Left renal pelvis (tissue), 4 donors: ENCODE data around the gene ARHGEF38. TPM values are rescaled to one million over a fixed set of nuclear protein-coding genes. Genes with fewer than 3 reads are reported as not detected.
"Not testable (repeated sequence)": the region's sequence is repeated elsewhere in the genome, so short reads cannot be mapped to it uniquely, and the experiment has no call there.

Experiments
- DNase-seq, 4 donors: peaks; one replicate each; pipeline ENCODE4 v3.0.0-alpha.2; 2013; ENCODE audit warnings: low read depth in 4 of 4, low spot score in 3 of 4
- polyA plus RNA-seq, 4 donors: library from polyadenylated mRNA; unstranded; fragments of 120-200 nt; gene quantifications; one replicate each; pipeline ENCODE4 v1.2.1, GENCODE V29; 2013; ENCODE audit not compliant: insufficient read length in 4 of 4

Gene ARHGEF38
- polyA plus RNA-seq, 4 donors: 1.4 to 5.9 (median 5.5) TPM

DNA sequence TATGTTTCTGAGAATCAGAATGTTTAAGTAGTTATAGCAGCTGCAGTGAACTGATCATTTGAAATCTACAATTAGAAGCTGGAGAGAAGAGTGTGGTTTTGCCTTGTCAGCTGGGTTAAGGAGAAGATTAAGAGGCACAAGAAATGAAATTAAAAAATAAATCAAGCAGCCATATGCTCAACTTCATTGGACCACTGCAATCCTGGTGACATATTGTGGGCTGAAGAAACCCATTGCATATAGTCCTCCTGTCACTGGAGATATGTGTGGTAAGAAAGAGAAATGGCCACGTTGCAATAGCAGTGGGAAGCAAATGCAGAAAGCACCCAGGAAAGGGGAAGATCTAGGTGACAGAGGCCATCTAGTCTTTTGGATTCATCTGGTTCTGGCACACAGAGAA is 93.0 kb downstream of the ARHGEF38 start:
- DNase-seq: no peak

DNA sequence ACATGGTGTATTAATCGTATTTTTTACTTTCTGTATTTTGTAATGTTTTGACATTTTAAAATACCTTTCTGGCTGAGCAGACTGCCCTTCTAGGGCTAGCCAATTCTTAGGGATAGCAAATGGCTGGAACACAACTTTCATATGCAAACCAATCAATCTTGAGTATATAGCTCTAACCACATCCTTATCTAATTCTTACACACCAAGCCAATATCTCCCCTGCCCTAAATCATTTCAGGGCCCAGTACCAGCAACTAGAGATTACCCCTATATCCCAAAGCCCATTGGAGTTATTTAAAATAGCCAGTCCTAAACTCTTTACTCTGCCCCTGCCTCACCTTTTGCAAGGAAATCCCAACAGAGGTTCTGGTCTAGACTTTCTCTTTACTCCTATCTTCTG is 97.8 kb downstream of the ARHGEF38 start:
- DNase-seq: no peak

DNA sequence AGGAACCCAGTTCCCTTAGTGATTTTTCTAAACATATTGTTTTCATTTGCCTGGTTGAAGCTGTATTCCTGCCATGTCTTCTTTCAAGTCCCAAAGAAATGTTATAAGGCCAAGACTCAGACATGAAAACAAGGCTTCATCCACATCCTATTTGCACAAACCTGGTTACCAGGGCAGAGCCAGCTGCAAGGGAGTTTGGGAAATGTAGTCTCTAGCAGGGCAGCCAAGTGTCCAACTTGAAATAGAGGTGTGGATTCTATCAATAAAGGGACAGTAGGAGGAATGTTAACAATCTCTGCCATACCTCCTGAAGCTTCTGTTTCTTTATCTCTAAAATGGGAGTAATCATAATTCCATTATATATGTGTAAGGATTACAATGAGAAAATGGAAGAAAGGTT is 99.5 kb downstream of the ARHGEF38 start:
- DNase-seq: no peak

GRCh38 chr4:105652286-105652888 is 100.0 kb downstream of the ARHGEF38 start:
- no peak for DNase-seq

DNA sequence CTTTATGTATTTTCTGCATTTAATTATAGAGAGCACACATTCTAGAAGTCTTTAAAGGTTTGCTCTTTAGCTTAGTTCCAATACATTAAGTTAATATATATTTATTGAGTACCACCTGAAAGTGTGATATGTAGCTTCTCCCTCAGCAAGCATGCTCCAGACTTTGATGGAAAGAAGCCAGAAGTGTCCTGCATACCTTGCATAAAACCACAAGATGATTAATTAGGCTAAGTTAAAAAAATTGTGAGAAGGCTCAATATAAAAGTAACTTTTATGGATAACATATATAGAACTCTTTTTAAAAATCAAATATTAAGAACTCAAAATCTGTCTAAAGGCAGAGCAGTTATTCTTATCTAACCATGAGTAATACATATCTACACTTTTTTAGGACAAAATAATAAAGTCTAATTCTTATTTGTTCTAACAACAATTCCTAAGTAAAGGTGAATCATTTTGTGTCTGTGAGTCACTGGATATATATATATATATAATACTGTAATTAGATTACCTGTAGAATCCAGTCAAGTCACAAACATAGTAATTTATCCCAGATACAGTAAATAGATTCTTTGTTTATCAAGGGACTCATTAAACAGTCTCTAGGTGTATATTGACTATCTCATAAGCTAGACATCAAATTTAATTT is 104.8 kb downstream of the ARHGEF38 start:
- no peak for DNase-seq

DNA sequence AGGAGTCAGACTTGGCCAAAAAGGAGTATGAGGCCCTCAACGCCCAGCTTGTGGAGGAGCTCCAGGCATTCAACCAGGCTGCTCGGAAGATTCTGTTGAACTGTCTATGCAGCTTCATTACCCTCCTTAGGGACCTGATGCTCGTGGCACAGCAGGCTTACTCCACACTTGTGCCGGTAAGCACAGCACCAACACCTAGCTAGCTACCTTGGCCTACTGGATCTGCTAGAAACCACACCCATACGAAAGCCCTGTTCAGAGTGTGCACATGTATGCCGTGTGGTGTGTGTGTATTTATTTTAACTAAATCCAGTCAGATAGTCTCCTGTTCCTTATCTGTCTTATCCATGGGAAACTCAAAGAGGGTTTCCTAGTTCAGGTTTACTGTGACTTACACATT is 106.8 kb downstream of the ARHGEF38 start:
- DNase-seq: no peak

- DNase-seq: no peak
These were observed 108.6 kb downstream of the ARHGEF38 start for GRCh38 chr4:105661028-105661427.

- no peak for DNase-seq
These were observed 110.7 kb downstream of the ARHGEF38 start for GRCh38 chr4:105662935-105663675.

DNA sequence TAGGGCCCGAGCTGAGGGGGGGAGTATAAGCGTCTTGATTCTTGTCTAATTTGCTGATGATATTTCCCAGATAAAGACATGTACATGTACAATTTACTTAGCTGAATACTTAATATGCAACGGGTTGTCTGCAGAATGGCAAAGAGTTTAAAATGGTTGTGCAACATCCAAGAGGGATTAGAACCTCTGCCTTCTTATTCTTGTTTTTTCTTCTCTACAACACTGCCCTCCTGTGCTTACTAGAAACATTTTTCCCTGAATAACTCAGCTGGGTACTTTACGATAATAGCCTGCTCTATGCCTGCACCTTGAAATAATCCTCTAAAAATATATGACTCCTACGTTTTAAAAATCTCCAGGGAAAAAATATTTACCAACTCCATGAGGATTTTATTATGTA is 114.3 kb downstream of the ARHGEF38 start:
- no peak for DNase-seq

DNA sequence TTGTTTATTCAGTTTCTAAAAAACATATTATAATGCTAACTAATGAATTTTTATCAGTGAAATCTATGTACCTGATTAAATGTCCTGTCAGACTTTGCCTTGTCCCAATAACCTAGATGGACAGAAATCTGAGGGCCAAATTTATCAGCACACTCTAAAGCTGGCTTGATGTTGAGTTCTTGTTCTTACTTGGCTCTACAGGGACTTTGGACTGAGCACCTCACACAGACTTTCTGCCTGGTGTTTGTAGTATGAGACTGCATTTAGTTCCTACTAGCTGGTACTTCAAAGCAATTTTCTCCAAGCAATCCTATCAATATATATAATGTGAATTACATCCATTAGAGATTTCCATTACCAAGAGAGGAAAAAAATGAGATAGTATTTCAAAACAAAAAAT is 118.3 kb downstream of the ARHGEF38 start:
- DNase-seq: no peak

- no peak for DNase-seq
These were observed 118.9 kb downstream of the ARHGEF38 start for GRCh38 chr4:105671301-105671700.

DNA sequence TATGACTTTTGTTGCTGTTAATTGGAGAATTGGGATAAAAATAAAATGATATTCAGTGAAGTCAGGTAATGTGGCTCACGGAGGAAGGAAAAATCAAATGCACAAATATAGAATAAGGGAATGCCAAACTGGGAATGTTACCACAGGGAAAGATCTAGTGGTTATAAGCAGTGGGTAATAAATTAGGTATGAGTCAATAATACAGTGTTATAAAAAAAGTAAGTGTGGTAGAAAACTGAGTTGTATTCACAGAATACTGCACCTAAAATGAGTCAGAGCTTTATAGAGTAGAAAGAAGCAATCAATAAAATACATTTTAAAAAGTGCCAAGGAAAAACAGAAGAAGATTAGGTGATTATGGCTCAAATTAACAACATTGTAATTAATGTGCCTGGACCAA is 121.6 kb downstream of the ARHGEF38 start:
- no peak for DNase-seq

GRCh38 chr4:105677709-105678108 is 125.3 kb downstream of the ARHGEF38 start:
- no peak for DNase-seq

GRCh38 chr4:105679186-105679585 is 126.8 kb downstream of the ARHGEF38 start:
- DNase-seq: no peak

GRCh38 chr4:105683038-105683437 is 130.6 kb downstream of the ARHGEF38 start:
- no peak for DNase-seq

DNA sequence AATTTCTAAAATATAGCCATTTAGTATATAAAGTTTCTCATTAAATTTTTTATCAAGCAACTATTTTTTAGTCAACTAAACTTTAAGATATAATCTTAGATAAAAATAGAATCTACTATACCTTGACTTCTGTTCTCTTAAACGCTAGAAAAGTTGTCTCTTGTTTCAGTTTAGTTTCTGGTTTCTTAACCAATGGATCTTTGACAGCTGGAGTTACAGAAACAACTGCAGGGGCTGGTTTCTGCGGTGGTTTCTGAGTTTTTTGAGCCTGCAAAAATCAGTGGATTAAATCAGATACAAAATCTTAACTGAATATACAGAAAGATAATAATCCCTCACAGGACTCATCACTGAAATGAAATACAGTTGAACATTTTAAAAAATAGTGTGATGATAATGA is 134.2 kb downstream of the ARHGEF38 start:
- no peak for DNase-seq

GRCh38 chr4:105694812-105695211 is 142.4 kb downstream of the ARHGEF38 start:
- not testable (repeated sequence) for DNase-seq

DNA sequence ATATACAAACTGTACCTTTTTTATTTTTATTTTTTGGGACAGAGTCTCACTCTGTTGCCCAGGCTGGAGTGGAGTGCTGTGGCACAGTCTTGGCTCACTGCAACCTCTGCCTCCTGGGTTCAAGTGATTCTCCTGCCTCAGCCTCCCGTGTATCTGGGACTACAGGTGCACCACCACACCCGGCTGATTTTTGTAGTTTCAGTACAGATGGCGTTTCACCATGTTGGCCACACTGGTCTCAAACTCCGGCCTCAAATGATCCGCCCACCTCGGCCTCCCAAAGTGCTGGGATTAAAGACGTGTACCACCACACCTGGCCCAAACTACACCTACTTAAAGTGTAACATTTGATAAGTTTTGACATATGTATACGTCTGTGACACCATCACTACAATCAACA is 143.4 kb downstream of the ARHGEF38 start:
- DNase-seq: not testable (repeated sequence)

- no peak for DNase-seq
These were observed 146.2 kb downstream of the ARHGEF38 start for GRCh38 chr4:105698607-105699006.

DNA sequence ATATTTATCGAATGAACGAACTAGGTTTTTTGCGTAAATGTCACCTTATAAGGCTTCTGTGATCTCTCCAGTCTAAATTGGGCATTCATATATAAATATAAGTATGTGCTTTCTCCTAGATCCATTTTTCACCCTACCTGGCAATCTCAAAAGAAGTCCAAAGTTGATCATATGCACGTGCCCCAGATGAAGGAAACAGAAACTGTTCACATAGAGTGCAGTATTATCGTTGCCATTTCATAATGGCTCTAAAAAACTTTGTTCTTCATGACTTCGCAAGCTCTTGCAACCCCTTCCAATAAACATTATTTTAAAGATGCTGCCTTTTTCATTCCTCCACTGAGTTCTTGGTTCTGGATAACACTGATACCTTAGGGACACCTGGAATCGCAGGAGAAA is 155.4 kb downstream of the ARHGEF38 start:
- DNase-seq: no peak

DNA sequence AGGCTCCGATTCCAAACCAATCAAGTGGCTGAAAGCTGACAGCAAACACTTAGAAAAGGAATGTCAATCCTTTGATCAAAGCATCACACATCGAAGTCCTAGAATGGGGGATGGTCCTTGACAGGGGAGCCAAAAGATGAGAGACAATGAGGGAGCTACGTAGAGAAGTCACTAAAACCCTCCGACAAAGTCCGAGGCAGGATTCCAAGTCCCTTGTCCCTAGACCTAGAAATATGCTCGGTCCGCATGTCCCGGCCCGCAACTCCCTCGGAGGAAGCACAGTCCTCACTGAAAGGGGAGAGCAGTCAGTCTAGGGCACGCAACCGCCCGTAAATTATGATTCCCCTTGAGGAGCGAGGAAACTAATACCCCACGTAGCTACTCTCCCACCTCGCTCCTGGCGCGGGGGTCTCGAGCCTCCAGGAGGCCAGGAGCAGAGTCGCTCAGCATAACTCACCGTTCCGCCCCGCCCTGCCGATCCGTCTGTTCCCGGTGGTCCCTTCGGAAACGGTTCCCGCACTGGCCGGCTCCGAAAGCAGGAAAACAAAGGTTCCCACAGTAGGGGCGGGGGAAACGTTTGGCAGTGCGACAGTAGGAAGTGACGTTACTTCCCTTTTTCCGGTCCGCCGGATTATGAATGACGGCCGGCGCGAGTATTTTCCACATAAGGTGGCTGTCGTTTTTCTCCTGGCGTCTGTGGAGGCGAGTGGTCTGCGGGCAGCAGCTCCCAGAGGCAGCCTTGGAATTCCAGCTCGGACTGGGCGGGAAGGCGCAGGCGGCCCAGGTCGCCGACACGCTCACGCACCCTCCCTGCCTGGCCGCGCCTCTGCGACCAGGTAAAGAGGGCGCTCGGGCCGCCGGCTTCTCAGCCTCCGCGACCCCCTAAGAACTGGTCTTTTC is 156.0 kb downstream of the ARHGEF38 start, which contains the start of the genes GSTCD and INTS12:
TSS of gene GSTCD (plus strand) at position 604 of the 900 bp plus-strand sequence. CDS start 8,830 bp downstream, outside the sequence.
TSS of gene INTS12 (minus strand) at position 509 of the 900 bp plus-strand sequence. CDS start 8,684 bp downstream, outside the sequence.
- peak; percentile 85 to 92 (median 90) for DNase-seq
